Measurements from ENCODE around the gene PTPRM.

DNA sequence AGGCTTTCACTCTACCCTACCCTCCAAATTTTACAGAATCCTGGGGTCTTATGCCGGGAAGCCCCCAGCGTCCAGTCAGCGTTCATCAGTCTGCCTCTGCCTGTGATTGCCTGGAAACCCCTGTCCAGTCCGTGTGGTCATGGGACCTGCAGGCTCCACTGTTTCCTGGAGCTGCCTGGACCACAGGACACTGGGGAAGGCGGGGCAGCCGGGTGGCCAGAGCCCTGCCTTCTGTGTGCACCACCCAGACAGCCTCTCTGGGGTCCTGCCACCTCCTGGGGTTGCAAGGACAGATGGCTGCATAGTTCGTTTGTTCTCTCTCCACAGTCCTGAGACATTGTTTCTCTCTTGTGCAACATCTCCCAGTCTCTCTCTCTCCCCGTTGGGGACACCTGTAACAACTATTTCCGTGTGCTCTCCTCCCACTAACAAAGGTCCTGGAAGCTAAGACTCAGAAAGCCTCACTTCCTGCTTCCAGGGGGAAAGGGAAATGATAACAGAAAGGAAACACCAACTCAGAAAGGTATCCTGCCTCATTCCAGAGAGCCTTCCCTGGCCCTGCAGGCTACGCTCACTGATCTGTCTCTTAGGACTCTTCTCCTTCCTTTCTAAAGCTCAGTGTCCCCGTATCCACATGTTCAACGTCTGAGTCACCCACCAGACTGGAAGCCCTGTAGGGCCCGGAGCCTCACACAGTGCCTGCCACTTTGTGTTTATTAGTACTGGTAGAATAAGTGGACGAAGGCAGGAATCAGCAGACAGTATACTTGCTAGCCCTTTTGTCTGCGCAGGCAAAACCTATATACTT lies 849.3 kb downstream of the PTPRM start:
- TF ChIP-seq POLR2A (IDR thresholded peaks at IDR 0.05; ENCODE audit: low read depth, low read length) (no peak), POLR2AphosphoS5 (IDR thresholded peaks at IDR 0.05; ENCODE audit: low read depth, low read length) (no peak)

Measured in GM12892 (cell line).